OCI-LY3 (cell line): ENCODE measurements around the gene KCNA10.

ENCODE experiments used
- H2AFZ ChIP-seq: fragments of 200-600, 300-600 bp; shearing (Covaris generic); 2 replicates; pipeline ENCODE4 v1.6.0; 2014; ENCODE audit warnings: antibody characterized with exemption, low read depth, low read length
- H3K27ac ChIP-seq: fragments of 200-600, 300-600 bp; sonication (generic); 2 replicates; pipeline ENCODE4 v1.5.1; 2014; ENCODE audit warnings: mild to moderate bottlenecking, low read length, moderate library complexity, mixed read lengths
- H3K27me3 ChIP-seq: fragments of 200-600, 300-600 bp; sonication (generic); 2 replicates; pipeline ENCODE4 v1.6.1; 2014; ENCODE audit warnings: low read depth, low read length, mixed read lengths
- H3K36me3 ChIP-seq: fragments of 200-600, 300-600 bp; sonication (generic); replicated peaks from 2 replicates; pipeline ENCODE3; 2014; ENCODE audit warnings: low read depth, low read length, mixed read lengths
- H3K4me1 ChIP-seq: fragments of 300-600, 200-600 bp; sonication (generic); 2 replicates; pipeline ENCODE4 v1.6.1; 2014; ENCODE audit warnings: low read length, mixed read lengths
- H3K4me2 ChIP-seq: fragments of 200-600, 300-600 bp; sonication (generic); 2 replicates; pipeline ENCODE4 v1.6.1; 2014; ENCODE audit warnings: low read length, mixed read lengths
- H3K4me3 ChIP-seq: fragments of 300-600, 200-600 bp; sonication (generic); 2 replicates; pipeline ENCODE4 v1.5.1; 2014; ENCODE audit warnings: antibody characterized with exemption, mild to moderate bottlenecking, low read length, moderate library complexity
- H3K79me2 ChIP-seq: fragments of 300-600, 200-600 bp; shearing (Covaris generic); 2 replicates; pipeline ENCODE4 v1.6.1; 2014; ENCODE audit warnings: mild to moderate bottlenecking, low read length, mixed read lengths
- H3K9ac ChIP-seq: fragments of 300-600, 200-600 bp; shearing (Covaris generic); 2 replicates; pipeline ENCODE4 v1.6.0; 2014; ENCODE audit warnings: mild to moderate bottlenecking, low read length, moderate library complexity
- H3K9me3 ChIP-seq: fragments of 200-600, 300-600 bp; shearing (Covaris generic); 2 replicates; pipeline ENCODE4 v1.6.1; 2014; ENCODE audit warnings: low read length, mixed read lengths; ENCODE audit not compliant: insufficient read depth
- H4K20me1 ChIP-seq: fragments of 200-600, 300-600 bp; sonication (generic); 2 replicates; pipeline ENCODE4 v1.6.1; 2016; ENCODE audit warnings: low read length, mixed read lengths; ENCODE audit not compliant: insufficient read depth
- EZH2phosphoT487 ChIP-seq: fragments of 200-600 bp; shearing (Covaris generic); IDR thresholded peaks from 2 replicates; pipeline ENCODE4 v1.6.1; 2018; ENCODE audit warnings: antibody characterized with exemption, mixed run types, low read depth
- TF ChIP-seq, protein P1 (sequence below): fragments of 200-600, 300-600 bp; sonication (generic); IDR thresholded peaks from 2 replicates; pipeline ENCODE4 v1.5.1; 2014; ENCODE audit warnings: antibody characterized with exemption, low read length, low read depth

Gene KCNA10

DNA sequence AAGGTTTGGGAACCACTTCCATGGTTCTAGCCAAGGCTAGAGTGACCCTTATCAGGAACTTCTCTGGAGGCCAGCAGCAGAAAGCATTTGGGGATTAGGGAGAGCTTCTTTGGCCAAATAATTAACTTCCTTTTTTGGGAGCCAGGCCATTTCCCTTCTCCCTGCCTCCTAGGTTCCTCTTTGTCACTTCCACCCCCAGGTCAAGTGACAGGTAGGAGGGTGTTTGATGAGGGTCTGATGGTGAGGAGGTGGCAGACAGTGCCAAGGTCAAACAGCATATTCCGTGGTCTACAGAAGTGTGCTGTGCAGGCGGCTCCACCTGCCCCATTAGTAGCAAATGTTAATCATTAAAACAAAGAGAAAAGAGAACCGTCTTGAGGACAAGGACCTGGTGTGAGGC lies 1.9 kb upstream of the KCNA10 start:
- Histone ChIP-seq H3K4me2 (no peak overlapping the region), H3K27me3 (peaks cover 18% of the 10 kb centered on the region), H3K4me3 (no peak overlapping the region), H2AFZ (no peak overlapping the region), H3K4me1 (no peaks in the 10 kb centered on the region), H3K9ac (no peak overlapping the region), H3K27ac (no peak overlapping the region), H3K9me3 (no peaks in the 10 kb centered on the region), H3K36me3 (no peaks in the 10 kb centered on the region), H3K79me2 (no peaks in the 10 kb centered on the region), H4K20me1 (no peaks in the 10 kb centered on the region)
- TF ChIP-seq, protein P1, sequence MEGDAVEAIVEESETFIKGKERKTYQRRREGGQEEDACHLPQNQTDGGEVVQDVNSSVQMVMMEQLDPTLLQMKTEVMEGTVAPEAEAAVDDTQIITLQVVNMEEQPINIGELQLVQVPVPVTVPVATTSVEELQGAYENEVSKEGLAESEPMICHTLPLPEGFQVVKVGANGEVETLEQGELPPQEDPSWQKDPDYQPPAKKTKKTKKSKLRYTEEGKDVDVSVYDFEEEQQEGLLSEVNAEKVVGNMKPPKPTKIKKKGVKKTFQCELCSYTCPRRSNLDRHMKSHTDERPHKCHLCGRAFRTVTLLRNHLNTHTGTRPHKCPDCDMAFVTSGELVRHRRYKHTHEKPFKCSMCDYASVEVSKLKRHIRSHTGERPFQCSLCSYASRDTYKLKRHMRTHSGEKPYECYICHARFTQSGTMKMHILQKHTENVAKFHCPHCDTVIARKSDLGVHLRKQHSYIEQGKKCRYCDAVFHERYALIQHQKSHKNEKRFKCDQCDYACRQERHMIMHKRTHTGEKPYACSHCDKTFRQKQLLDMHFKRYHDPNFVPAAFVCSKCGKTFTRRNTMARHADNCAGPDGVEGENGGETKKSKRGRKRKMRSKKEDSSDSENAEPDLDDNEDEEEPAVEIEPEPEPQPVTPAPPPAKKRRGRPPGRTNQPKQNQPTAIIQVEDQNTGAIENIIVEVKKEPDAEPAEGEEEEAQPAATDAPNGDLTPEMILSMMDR = no peak
- no peak for TF ChIP-seq EZH2phosphoT487

DNA sequence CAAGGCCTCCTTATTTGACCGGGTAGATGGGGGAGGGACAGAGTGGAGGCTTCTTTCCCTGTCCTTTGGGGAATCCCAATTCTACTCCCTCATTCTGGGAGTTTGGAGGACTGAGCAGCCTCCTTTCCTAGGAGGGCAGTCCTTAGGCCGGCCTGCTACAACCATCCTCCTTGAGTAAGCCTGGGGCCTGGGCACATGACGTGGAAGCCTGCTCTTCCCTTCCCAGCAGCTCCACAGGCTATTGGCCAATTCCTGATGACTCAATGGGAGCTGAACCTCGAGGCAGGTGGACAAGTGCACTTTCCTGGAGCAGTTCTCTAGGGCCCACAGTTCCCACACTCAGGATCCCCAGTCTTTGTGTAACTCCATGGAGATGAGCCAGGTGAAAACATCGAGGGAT lies 3.1 kb downstream of the KCNA10 start:
- Histone ChIP-seq H3K4me1 (no peaks in the 10 kb centered on the region), H3K79me2 (no peaks in the 10 kb centered on the region), H3K27ac (no peak overlapping the region), H3K4me3 (no peak overlapping the region), H3K4me2 (no peak overlapping the region), H4K20me1 (no peaks in the 10 kb centered on the region), H3K9ac (no peak overlapping the region), H3K27me3 (no peaks in the 10 kb centered on the region), H3K9me3 (no peaks in the 10 kb centered on the region), H2AFZ (no peak overlapping the region), H3K36me3 (no peaks in the 10 kb centered on the region)
- TF ChIP-seq, protein P1 = no peak
- TF ChIP-seq EZH2phosphoT487 = no peak

DNA sequence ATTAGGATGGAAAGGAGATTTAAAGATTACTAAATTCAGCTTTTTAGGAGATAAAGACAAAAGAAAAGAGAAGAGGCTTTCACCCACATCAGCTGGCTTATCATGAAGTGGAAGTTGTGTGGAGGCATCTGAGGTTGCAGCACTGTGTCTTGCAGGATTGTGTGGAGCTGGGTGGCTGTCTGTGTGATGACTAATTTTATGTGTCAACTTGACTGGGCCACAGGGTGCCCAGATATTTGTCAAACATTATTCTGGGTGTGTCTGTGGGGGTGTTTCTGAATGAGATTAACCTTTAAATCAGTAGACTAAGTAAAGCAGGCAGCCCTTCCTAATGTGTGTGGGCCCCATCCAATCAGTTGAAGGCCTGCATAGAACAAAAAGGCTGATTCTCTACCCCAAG lies 3.9 kb downstream of the KCNA10 start:
- H3K9me3 ChIP-seq = no peaks in the 10 kb centered on the region
- no peaks in the 10 kb centered on the region for H3K4me1 ChIP-seq
- H3K4me2 ChIP-seq = no peak overlapping the region
- no peaks in the 10 kb centered on the region for H4K20me1 ChIP-seq
- H3K36me3 ChIP-seq = no peaks in the 10 kb centered on the region
- H3K27me3 ChIP-seq = no peaks in the 10 kb centered on the region
- no peaks in the 10 kb centered on the region for H3K79me2 ChIP-seq
- no peak overlapping the region for H2AFZ ChIP-seq
- TF ChIP-seq, protein P1 = no peak
- TF ChIP-seq EZH2phosphoT487 = no peak
- no peak overlapping the region for H3K9ac ChIP-seq
- H3K4me3 ChIP-seq = no peak overlapping the region
- H3K27ac ChIP-seq = no peak overlapping the region

DNA sequence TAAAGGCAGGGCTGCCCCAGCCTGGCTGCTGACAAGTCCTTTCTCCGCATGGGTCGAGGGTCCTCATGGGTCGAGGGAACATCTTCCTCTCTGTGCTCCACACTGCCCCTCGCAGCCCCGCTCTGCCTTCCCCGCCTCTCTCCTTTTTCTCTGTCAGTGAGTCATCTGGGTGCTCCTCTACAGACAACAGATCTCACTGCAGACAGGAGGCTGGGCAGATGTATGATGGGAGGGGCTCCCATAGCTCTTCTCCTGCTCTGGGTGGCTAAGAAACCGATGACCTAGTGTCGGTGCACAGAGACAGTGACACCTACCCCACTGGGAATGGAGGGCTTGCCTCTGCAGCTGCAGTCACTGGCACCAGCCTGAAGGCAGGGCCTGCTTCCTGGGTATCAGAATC lies 5.5 kb downstream of the KCNA10 start:
- H3K9ac ChIP-seq = no peak overlapping the region
- H2AFZ ChIP-seq = no peak overlapping the region
- no peaks in the 10 kb centered on the region for H3K36me3 ChIP-seq
- H4K20me1 ChIP-seq = no peaks in the 10 kb centered on the region
- no peaks in the 10 kb centered on the region for H3K4me1 ChIP-seq
- H3K27me3 ChIP-seq = no peaks in the 10 kb centered on the region
- no peak overlapping the region for H3K4me2 ChIP-seq
- no peak overlapping the region for H3K4me3 ChIP-seq
- H3K9me3 ChIP-seq = no peaks in the 10 kb centered on the region
- TF ChIP-seq, protein P1 = no peak
- no peak for TF ChIP-seq EZH2phosphoT487
- H3K79me2 ChIP-seq = no peaks in the 10 kb centered on the region
- H3K27ac ChIP-seq = no peak overlapping the region
